ENCODE results near the gene ZDHHC17.

Gene ZDHHC17

GRCh38 chr12:76880519-76881023 is 116.7 kb downstream of the ZDHHC17 start:
- no peak overlapping the region for H3K4me3 ChIP-seq (ENCODE audit: low read depth, low read length)
- no peak for TF ChIP-seq CTCF (IDR thresholded peaks at IDR 0.05; ENCODE audit: control insufficient read depth, extremely low read depth, insufficient read depth)
- DNase-seq (ENCODE audit: low read depth) = no peak

GRCh38 chr12:76881142-76881541 is 117.2 kb downstream of the ZDHHC17 start:
- no peak for TF ChIP-seq CTCF (IDR thresholded peaks at IDR 0.05; ENCODE audit: control insufficient read depth, extremely low read depth, insufficient read depth)
- no peak for DNase-seq (ENCODE audit: low read depth)
- no peak overlapping the region for H3K4me3 ChIP-seq (ENCODE audit: low read depth, low read length)

GRCh38 chr12:76882367-76882766 is 118.5 kb downstream of the ZDHHC17 start:
- TF ChIP-seq CTCF (IDR thresholded peaks at IDR 0.05; ENCODE audit: control insufficient read depth, extremely low read depth, insufficient read depth) = no peak
- no peak for DNase-seq (ENCODE audit: low read depth)
- no peak overlapping the region for H3K4me3 ChIP-seq (ENCODE audit: low read depth, low read length)

GRCh38 chr12:76883151-76883550 is 119.2 kb downstream of the ZDHHC17 start:
- no peak for DNase-seq (ENCODE audit: low read depth)
- TF ChIP-seq CTCF (IDR thresholded peaks at IDR 0.05; ENCODE audit: control insufficient read depth, extremely low read depth, insufficient read depth) = no peak
- H3K4me3 ChIP-seq (ENCODE audit: low read depth, low read length) = no peak overlapping the region

- no peak overlapping the region for H3K4me3 ChIP-seq (ENCODE audit: low read depth, low read length)
- TF ChIP-seq CTCF (IDR thresholded peaks at IDR 0.05; ENCODE audit: control insufficient read depth, extremely low read depth, insufficient read depth) = no peak
- DNase-seq (ENCODE audit: low read depth) = peak; percentile 46
Observed at GRCh38 chr12:76883811-76884210, 119.9 kb downstream of the ZDHHC17 start.

- no peak for TF ChIP-seq CTCF (IDR thresholded peaks at IDR 0.05; ENCODE audit: control insufficient read depth, extremely low read depth, insufficient read depth)
- H3K4me3 ChIP-seq (ENCODE audit: low read depth, low read length) = no peak overlapping the region
- no peak for DNase-seq (ENCODE audit: low read depth)
Observed at GRCh38 chr12:76888775-76889174, 124.9 kb downstream of the ZDHHC17 start.

Measured in LNCaP clone FGC (cell line).